Nephron progenitor cell (in vitro differentiated cells): ENCODE results near the gene FRS3.

Experiments used
- DNase-seq: peaks from one replicate; pipeline ENCODE4 v3.0.0; 2021
- H3K27ac Mint-ChIP-seq: 2 replicates; pipeline ENCODE4 v1.8.0; 2021; ENCODE audit warnings: mild to moderate bottlenecking, moderate library complexity, mixed read lengths
- H3K27me3 Mint-ChIP-seq: 2 replicates; pipeline ENCODE4 v1.8.0; 2021; ENCODE audit warnings: mild to moderate bottlenecking, low read depth, mixed read lengths; ENCODE audit not compliant: poor library complexity
- H3K36me3 Mint-ChIP-seq: 2 replicates; pipeline ENCODE4 v1.8.0; 2021; ENCODE audit warnings: low read depth, mixed read lengths
- H3K4me1 Mint-ChIP-seq: 2 replicates; pipeline ENCODE4 v1.8.0; 2021; ENCODE audit warnings: mixed read lengths
- H3K4me3 Mint-ChIP-seq: 2 replicates; pipeline ENCODE4 v1.8.0; 2021; ENCODE audit warnings: mild to moderate bottlenecking, moderate library complexity, mixed read lengths
- H3K9me3 Mint-ChIP-seq: 2 replicates; pipeline ENCODE4 v1.8.0; 2021; ENCODE audit warnings: mild to moderate bottlenecking, moderate library complexity, mixed read lengths
- TF ChIP-seq, protein P1 (sequence below): fragments of 200-600 bp; sonication (generic); IDR thresholded peaks from 2 replicates; pipeline ENCODE4 v1.5.0; 2021; ENCODE audit warnings: antibody characterized with exemption

Gene FRS3

DNA sequence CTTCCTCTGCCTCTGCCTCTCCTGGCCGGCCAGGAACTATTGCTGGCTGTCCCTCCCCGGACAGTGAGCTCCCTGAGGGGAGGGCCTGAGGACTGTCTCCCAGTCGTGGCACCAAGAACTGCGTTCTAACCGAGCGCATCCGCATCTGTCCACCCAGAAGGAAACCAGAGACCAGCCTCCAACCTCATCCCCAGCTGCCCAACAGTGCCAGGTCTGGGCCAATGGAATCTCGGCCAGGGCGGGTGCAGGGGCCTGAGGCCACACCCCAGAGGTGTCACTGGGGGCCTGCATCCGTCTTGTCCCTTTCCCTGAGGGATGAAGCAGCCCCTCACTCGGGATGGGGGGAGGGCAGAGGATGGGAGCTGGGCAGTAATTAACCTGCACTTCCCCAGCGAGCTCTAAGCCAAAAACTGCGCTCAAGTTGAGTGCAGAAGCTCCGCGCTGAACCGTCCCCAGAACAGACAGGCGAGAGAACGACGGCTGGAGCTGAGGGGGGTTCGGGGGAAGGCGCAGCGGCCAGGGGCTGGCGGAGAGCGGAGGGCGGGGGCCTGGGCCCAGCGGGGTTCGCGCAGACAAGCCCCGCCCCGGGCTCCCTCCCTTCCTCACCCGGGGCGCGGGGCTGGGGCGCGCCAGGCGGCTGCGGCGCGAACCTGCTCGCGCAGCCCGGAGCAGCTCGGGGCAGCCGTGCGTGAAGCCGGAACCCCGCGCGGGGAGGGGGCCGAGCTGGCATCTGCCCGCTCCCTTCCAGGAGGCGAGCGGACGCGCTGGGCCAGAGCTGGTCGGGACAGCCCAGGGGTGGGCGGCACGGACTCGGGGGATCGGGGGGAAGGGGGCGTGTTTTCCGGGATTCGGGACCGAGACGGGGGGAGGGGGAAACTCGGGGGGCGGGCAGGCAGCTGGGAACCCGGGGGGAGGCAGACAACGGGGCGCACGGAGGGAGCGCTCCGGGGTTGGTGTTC is 45.7 kb downstream of the FRS3 start:
- TF ChIP-seq, protein P1, sequence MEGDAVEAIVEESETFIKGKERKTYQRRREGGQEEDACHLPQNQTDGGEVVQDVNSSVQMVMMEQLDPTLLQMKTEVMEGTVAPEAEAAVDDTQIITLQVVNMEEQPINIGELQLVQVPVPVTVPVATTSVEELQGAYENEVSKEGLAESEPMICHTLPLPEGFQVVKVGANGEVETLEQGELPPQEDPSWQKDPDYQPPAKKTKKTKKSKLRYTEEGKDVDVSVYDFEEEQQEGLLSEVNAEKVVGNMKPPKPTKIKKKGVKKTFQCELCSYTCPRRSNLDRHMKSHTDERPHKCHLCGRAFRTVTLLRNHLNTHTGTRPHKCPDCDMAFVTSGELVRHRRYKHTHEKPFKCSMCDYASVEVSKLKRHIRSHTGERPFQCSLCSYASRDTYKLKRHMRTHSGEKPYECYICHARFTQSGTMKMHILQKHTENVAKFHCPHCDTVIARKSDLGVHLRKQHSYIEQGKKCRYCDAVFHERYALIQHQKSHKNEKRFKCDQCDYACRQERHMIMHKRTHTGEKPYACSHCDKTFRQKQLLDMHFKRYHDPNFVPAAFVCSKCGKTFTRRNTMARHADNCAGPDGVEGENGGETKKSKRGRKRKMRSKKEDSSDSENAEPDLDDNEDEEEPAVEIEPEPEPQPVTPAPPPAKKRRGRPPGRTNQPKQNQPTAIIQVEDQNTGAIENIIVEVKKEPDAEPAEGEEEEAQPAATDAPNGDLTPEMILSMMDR: no peak
- H3K27me3 Mint-ChIP-seq: peaks cover 21% of the 10 kb centered on the region
- H3K36me3 Mint-ChIP-seq: no peaks in the 10 kb centered on the region
- DNase-seq: peak; percentile 85
- H3K4me3 Mint-ChIP-seq: peak overlapping the region; percentile 84
- H3K27ac Mint-ChIP-seq: peak overlapping the region; percentile 89
- H3K9me3 Mint-ChIP-seq: no peaks in the 10 kb centered on the region
- H3K4me1 Mint-ChIP-seq: peaks cover 26% of the 10 kb centered on the region

DNA sequence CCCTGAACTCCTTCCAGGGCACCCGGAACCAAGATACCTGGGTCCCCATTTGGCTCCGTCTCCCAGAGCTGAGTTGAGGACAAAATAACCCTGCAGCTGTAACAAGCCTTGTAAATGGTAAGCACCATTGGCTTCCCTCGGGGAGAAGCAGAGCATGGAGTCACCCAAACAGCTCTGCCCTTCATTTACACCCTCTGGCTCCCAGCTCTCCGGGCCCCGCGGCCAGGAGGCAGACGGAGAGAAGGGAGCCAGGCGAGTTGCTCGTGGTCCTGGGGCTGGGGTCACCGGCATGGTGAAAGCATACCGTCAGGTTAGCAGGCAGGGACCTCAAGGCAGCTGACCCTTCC is 46.4 kb downstream of the FRS3 start:
- Mint-ChIP-seq H3K4me1 (peaks cover 26% of the 10 kb centered on the region), H3K27ac (no peak overlapping the region), H3K4me3 (peak overlapping the region; percentile 84), H3K9me3 (no peaks in the 10 kb centered on the region), H3K36me3 (no peaks in the 10 kb centered on the region), H3K27me3 (peaks cover 24% of the 10 kb centered on the region)
- TF ChIP-seq, protein P1: no peak
- no peak for DNase-seq

DNA sequence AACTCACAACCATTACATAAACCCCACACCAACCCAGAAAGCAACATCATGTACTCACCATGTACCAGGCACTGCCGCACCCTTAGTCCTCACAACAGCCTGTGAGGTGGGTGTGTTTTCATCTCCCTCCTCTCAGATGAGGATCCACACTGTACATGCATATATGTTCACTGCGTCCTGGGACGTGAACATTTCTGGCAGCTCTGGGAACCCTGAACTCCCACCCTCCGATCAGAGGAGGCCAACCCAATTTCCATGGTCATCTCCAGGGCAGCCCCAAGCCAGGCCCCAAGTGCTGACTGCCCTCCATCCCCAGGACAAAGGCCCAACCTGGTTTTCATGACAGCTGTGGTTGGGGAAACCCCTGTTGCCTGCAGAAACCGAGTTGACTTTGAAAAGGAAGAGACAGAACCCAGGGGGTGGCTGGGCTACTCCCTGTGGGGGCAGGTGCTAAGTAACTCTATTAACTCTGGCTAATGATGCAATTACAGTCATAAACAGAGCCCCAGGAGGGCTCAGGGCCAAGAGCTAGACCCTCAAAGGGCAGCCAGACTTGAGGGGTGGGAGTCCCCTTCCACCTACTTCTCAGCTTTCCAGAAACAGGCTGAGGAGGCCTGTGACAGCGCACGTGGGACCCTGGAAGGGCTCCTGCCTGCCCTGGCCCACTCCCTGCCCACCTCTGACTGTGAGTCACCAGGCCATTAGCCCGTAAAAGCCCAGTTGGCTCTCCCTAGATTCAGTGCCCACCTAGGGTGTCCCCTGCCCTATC is 46.9 kb downstream of the FRS3 start:
- H3K27me3 Mint-ChIP-seq: peaks cover 24% of the 10 kb centered on the region
- H3K9me3 Mint-ChIP-seq: no peaks in the 10 kb centered on the region
- no peak for DNase-seq
- H3K27ac Mint-ChIP-seq: no peak overlapping the region
- H3K4me3 Mint-ChIP-seq: peak overlapping the region; percentile 84
- H3K36me3 Mint-ChIP-seq: no peaks in the 10 kb centered on the region
- TF ChIP-seq, protein P1: no peak
- peaks cover 26% of the 10 kb centered on the region for H3K4me1 Mint-ChIP-seq

DNA sequence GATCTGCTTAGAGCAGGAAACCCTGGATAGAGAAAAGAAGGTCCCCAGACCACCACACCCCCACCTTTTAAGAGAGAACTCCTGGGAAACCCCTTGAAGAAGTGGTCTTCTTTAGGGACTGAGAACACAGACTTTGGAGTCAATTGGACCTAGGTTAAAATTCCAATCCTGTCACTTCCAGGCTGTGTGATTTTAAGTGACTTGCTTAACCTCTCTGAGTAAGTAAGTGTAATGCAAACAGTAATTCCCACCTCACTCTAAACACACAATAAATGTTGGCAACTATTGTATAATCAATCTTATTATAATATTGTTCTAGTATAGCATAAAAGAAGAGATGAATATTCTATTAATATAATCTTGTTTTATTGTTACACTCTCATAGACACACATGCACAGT is 47.6 kb downstream of the FRS3 start:
- DNase-seq: no peak
- no peaks in the 10 kb centered on the region for H3K36me3 Mint-ChIP-seq
- TF ChIP-seq, protein P1: no peak
- peaks cover 26% of the 10 kb centered on the region for H3K4me1 Mint-ChIP-seq
- peaks cover 24% of the 10 kb centered on the region for H3K27me3 Mint-ChIP-seq
- peak overlapping the region; percentile 1 for H3K4me3 Mint-ChIP-seq
- no peaks in the 10 kb centered on the region for H3K9me3 Mint-ChIP-seq
- no peak overlapping the region for H3K27ac Mint-ChIP-seq

DNA sequence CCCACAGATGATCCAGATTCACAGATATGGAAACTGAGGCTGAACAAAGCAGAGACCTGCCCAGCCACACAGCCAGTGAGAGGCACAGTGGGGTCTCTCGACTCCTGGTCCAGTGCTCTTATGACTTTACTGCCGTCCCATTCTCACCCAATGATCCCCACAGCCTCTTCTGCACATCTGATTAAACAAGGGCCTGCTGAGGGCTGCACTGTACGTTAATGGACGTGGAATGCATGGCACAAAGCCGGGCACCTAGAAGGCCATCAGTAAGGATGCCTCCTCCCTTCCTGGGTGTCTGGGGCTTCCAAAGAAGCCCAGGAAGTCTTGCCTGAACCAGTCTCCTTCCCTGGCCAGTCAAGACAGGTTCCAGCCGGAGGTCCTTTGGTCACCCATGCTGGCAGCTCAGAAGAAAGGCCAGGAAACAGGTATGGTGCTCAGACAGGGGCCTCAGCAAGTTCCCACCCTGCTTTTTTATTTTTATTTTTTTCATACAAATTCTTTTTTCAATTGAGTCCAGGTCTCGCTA is 48.1 kb downstream of the FRS3 start:
- Mint-ChIP-seq H3K9me3 (no peaks in the 10 kb centered on the region), H3K36me3 (no peaks in the 10 kb centered on the region), H3K4me3 (no peak overlapping the region), H3K4me1 (peaks cover 24% of the 10 kb centered on the region), H3K27ac (no peak overlapping the region), H3K27me3 (peaks cover 24% of the 10 kb centered on the region)
- TF ChIP-seq, protein P1: no peak
- no peak for DNase-seq
